Skeletal muscle satellite cell (primary cell): Measurements from ENCODE around the gene DAPK1.

ENCODE experiments used
- H3K27me3 ChIP-seq: 2 replicates; pipeline ENCODE4 v1.7.0; 2013; ENCODE audit warnings: low read length; ENCODE audit not compliant: control insufficient read depth, insufficient read depth
- H3K36me3 ChIP-seq: 2 replicates; pipeline ENCODE4 v1.7.0; 2013; ENCODE audit warnings: mild to moderate bottlenecking, control low read depth, low read length; ENCODE audit not compliant: insufficient read depth
- H3K4me1 ChIP-seq: 2 replicates; pipeline ENCODE4 v1.7.0; 2013; ENCODE audit warnings: low read length; ENCODE audit not compliant: control insufficient read depth, insufficient read depth
- H3K4me2 ChIP-seq: 2 replicates; pipeline ENCODE4 v1.7.0; 2013; ENCODE audit warnings: mild to moderate bottlenecking, low read length
- H3K4me3 ChIP-seq: 2 replicates; pipeline ENCODE4 v1.7.0; 2013; ENCODE audit warnings: low read length
- H3K9ac ChIP-seq: 2 replicates; pipeline ENCODE4 v1.7.0; 2013; ENCODE audit warnings: mild to moderate bottlenecking, low read depth, low read length, moderate library complexity
- H3K9me3 ChIP-seq: replicated peaks from 2 replicates; pipeline ENCODE4 v1.7.0; 2013; ENCODE audit warnings: mild to moderate bottlenecking, control low read depth, low read length

DAPK1 gene

GRCh38 chr9:87520172-87520683, 22.6 kb downstream of the DAPK1 start:
- Histone ChIP-seq H3K4me1 (peaks cover 14% of the 10 kb centered on the region), H3K36me3 (no peaks in the 10 kb centered on the region), H3K27me3 (no peaks in the 10 kb centered on the region), H3K9me3 (no peaks in the 10 kb centered on the region), H3K4me2 (no peak overlapping the region), H3K9ac (no peak overlapping the region), H3K4me3 (no peak overlapping the region)

DNA sequence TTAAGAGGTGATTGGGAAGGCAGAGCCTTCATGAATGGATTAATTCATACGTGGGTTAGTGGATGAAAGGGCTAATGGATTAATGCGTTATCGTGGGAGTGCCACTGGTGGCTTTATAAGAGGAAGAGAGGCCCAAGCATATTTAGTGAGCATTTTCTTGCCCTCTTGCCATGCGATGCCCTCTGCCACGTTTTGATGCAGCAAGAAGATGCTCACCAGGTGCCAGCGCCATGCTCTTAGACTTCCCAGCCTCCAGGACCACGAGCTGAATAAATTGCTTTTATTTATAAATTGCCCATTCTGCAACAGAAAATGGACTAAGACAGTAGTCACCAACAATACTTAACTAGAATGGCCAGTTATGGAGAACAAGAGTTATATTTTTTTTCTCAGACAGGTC, 24.2 kb downstream of the DAPK1 start:
- Histone ChIP-seq H3K4me1 (no peaks in the 10 kb centered on the region), H3K9me3 (no peaks in the 10 kb centered on the region), H3K4me3 (no peak overlapping the region), H3K27me3 (no peaks in the 10 kb centered on the region), H3K4me2 (no peak overlapping the region), H3K36me3 (no peaks in the 10 kb centered on the region), H3K9ac (no peak overlapping the region)

GRCh38 chr9:87524061-87524460, 26.4 kb downstream of the DAPK1 start:
- no peaks in the 10 kb centered on the region for H3K36me3 ChIP-seq
- H3K4me1 ChIP-seq: no peaks in the 10 kb centered on the region
- H3K27me3 ChIP-seq: no peaks in the 10 kb centered on the region
- H3K4me3 ChIP-seq: no peak overlapping the region
- H3K4me2 ChIP-seq: no peak overlapping the region
- H3K9ac ChIP-seq: no peak overlapping the region
- H3K9me3 ChIP-seq: no peaks in the 10 kb centered on the region

GRCh38 chr9:87525546-87526303, 28.1 kb downstream of the DAPK1 start:
- Histone ChIP-seq H3K4me2 (no peak overlapping the region), H3K27me3 (no peaks in the 10 kb centered on the region), H3K4me3 (no peak overlapping the region), H3K9me3 (no peaks in the 10 kb centered on the region), H3K36me3 (no peaks in the 10 kb centered on the region), H3K4me1 (no peaks in the 10 kb centered on the region), H3K9ac (no peak overlapping the region)

DNA sequence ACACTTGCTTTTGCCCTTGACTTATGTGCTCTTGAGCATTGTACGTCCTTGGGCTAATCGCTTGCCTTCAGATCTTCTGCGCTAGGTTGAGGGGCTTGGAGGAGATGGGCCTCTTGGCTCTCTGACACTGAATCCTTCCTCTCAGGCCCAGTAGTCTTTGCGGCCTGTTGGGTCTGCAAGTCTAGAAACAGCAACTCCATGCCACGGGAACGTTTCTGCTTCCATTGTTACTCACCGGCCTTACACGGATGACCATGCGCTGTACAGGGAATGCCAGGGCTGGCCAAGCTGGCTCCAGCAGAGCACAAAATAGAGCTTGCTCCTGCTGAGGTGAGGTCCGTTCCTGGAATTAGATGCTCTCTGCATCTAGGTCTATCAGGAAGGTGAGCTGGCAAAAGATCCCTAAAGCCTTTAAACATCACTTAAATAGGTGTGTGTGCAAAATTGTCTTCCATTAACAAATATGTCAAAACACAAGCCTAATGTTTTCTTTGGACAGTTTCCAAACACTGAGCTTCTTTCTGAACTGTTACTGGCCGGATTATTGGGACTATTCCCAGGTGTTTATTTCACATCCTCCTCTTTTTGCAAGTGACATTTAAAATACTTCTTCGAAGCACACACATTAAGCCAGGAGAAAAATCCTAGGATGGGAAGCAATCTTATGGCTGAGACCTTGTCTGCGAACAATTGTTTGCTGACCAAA, 29.7 kb downstream of the DAPK1 start:
- no peaks in the 10 kb centered on the region for H3K27me3 ChIP-seq
- no peaks in the 10 kb centered on the region for H3K36me3 ChIP-seq
- H3K4me2 ChIP-seq: no peak overlapping the region
- H3K9me3 ChIP-seq: no peaks in the 10 kb centered on the region
- no peaks in the 10 kb centered on the region for H3K4me1 ChIP-seq
- H3K9ac ChIP-seq: no peak overlapping the region
- H3K4me3 ChIP-seq: no peak overlapping the region

DNA sequence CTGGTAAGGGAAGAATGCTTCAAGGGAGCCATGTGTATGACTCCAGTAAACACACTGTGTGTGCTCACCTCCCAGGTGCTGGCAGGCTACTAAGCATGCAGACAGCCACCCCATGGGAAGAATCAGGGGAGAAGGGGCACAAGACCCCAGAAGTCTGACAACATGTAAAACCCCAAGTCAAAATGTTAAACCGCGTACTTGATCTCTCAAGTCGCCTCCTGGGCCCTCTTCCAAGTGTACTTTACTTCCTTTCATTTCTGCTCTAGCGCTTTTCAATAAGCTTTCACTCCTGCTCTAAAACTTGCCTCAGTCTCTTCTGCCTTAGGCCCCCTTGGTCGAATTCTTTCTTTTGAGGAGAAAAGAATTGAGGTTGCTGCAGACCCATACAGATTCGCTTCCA, 31.3 kb downstream of the DAPK1 start:
- H3K27me3 ChIP-seq: no peaks in the 10 kb centered on the region
- no peak overlapping the region for H3K4me2 ChIP-seq
- no peak overlapping the region for H3K9ac ChIP-seq
- no peaks in the 10 kb centered on the region for H3K36me3 ChIP-seq
- H3K4me3 ChIP-seq: no peak overlapping the region
- no peaks in the 10 kb centered on the region for H3K4me1 ChIP-seq
- no peaks in the 10 kb centered on the region for H3K9me3 ChIP-seq

GRCh38 chr9:87529671-87530070, 32.0 kb downstream of the DAPK1 start:
- no peak overlapping the region for H3K4me3 ChIP-seq
- no peaks in the 10 kb centered on the region for H3K9me3 ChIP-seq
- H3K4me2 ChIP-seq: no peak overlapping the region

DNA sequence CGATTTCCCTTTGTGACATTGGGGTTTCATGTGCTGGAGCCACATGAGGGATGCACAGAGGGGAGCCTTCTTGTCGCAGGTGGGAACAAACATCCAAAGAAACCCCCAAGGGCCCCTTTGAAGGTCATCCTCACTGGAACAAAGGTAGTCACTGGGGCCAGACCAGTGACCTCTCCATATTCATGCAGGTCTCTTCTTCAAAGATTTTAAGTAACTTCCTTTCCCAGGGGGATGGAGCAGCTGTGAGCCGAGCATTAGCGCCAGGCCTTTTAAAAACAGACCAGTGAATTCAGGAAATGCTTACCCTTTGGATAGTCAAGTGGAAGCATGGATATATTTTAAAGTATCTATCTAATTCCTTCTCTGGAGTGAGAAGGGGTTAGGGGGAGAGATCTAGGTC, 33.0 kb downstream of the DAPK1 start:
- Histone ChIP-seq H3K9ac (no peak overlapping the region), H3K4me2 (no peak overlapping the region), H3K36me3 (no peaks in the 10 kb centered on the region), H3K4me1 (no peaks in the 10 kb centered on the region), H3K9me3 (no peaks in the 10 kb centered on the region), H3K27me3 (no peaks in the 10 kb centered on the region), H3K4me3 (no peak overlapping the region)

More at GRCh38 chr9:87529671-87530070, 32.0 kb downstream of the DAPK1 start:
- no peaks in the 10 kb centered on the region for H3K27me3 ChIP-seq
- no peaks in the 10 kb centered on the region for H3K36me3 ChIP-seq
- no peaks in the 10 kb centered on the region for H3K4me1 ChIP-seq
- H3K9ac ChIP-seq: no peak overlapping the region

GRCh38 chr9:87531370-87532295, 34.0 kb downstream of the DAPK1 start:
- Histone ChIP-seq H3K4me2 (no peak overlapping the region), H3K9me3 (no peaks in the 10 kb centered on the region), H3K4me1 (no peaks in the 10 kb centered on the region), H3K27me3 (no peaks in the 10 kb centered on the region), H3K4me3 (no peak overlapping the region), H3K9ac (no peak overlapping the region), H3K36me3 (no peaks in the 10 kb centered on the region)

- Histone ChIP-seq H3K4me3 (no peak overlapping the region), H3K4me1 (no peaks in the 10 kb centered on the region), H3K9ac (no peak overlapping the region), H3K36me3 (no peaks in the 10 kb centered on the region), H3K27me3 (no peaks in the 10 kb centered on the region), H3K4me2 (no peak overlapping the region), H3K9me3 (no peaks in the 10 kb centered on the region)
These were observed 35.6 kb downstream of the DAPK1 start for GRCh38 chr9:87533271-87533670.

GRCh38 chr9:87534036-87534435, 36.4 kb downstream of the DAPK1 start:
- H3K9me3 ChIP-seq: no peaks in the 10 kb centered on the region
- H3K27me3 ChIP-seq: no peaks in the 10 kb centered on the region
- H3K9ac ChIP-seq: no peak overlapping the region
- no peaks in the 10 kb centered on the region for H3K4me1 ChIP-seq
- no peak overlapping the region for H3K4me3 ChIP-seq
- H3K4me2 ChIP-seq: no peak overlapping the region
- no peaks in the 10 kb centered on the region for H3K36me3 ChIP-seq
